Suppressor macrophage treated with lipopolysaccharide for 4 hours (primary cell): Measurements from ENCODE around the gene PTPRZ1.

Experiments
- DNase-seq: peaks from one replicate; pipeline ENCODE4 v3.0.0-alpha.2; 2020

PTPRZ1 gene

DNA sequence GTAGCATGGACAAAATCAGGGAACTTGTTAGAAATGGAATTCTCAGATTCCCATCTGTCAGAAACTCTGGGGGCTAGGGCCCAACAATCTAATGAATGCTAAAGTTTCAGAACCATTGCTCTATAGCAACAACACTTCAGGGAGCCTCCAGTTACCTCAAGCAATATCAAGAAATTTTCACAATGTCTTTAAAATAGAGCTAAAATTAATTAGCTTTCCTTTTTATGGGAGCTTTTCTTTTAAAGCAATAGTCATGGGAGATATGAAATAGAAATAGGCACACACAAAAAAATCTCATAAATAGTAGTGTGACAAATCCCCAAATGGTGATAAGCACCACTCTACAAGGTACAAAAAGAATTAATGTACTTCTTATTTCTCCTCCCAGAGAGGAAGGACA, 190.2 kb downstream of the PTPRZ1 start:
- DNase-seq = no peak

DNA sequence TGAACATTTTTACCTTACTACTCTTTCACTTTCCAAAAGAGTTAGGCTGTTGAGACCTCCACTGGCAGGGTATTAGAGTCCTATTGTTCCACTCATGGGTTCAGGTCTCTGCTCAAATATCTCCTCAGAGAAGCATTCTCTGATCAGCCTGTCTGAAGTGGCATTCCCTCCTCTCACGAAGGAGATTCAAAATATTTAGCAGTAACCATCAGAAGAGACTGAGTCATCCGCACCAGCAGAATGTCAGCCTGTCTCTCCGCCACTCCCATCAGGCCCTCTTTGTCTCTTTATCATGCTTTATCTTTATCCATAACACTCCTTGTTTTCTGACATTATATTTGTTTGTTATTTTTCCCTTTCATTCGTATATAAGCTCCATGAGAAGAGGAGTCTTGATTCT, 192.0 kb downstream of the PTPRZ1 start:
- no peak for DNase-seq

GRCh38 chr7:122067077-122067476, 194.1 kb downstream of the PTPRZ1 start:
- DNase-seq = no peak

DNA sequence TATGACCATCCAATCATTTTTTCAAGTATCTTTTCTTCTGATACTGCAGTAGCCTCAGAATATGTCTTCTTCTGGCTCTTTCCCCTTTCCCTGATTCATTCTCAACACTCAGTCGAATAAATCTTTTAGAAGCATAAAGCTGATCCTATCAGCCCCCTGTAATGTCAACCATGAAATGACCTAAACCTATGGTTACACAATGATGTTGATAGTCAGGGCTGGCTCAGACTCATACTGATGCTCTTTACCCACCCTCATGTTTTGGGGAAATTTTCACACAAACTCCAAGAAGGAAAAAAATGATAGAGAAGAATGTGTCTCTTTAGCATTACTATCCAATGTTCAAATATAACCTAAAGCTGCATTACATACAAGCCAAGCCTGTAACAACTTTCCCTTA, 195.1 kb downstream of the PTPRZ1 start:
- no peak for DNase-seq

- DNase-seq = no peak
Measured at GRCh38 chr7:122068999-122069398, 196.0 kb downstream of the PTPRZ1 start.

GRCh38 chr7:122070062-122070461, 197.1 kb downstream of the PTPRZ1 start:
- no peak for DNase-seq

GRCh38 chr7:122070834-122071233, 197.9 kb downstream of the PTPRZ1 start:
- DNase-seq = no peak

DNA sequence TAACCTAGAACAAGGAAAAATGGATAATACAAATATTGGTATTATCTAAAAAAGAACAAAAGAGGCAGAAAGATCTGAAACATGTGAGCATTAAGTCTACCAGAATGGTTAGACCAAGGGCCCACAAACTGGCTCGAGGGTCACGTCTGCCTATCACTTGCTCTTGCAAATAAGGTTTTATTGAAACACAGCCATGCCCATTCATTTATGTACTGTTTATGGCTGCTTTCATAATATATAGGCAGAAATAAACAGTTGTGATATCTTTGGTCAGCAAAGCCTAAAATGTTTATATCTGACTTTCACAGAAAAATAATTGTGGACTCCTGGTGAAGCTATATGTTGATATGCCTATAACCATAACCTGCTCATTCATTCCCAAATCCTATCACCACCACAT, 199.3 kb downstream of the PTPRZ1 start:
- DNase-seq = no peak

GRCh38 chr7:122072924-122073599, 200.1 kb downstream of the PTPRZ1 start:
- DNase-seq = no peak

DNA sequence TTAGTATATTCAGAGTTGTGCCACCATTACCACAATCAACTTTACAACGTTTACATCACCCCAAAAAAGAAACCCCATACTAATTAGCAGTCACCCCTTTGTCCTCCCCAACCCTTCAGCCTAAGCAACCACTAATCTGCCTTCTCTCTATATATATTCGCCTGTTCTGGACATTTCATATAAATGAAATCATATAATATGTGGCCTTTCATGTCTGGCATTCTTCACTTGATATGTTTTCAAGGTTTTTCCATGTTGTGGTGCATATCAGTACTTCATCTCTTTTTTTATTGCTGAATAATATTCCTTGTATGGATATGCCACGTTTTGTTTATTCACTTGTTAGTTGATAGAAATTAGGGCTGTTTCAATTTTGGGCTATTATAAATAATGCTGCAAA, 200.7 kb downstream of the PTPRZ1 start:
- DNase-seq = no peak

DNA sequence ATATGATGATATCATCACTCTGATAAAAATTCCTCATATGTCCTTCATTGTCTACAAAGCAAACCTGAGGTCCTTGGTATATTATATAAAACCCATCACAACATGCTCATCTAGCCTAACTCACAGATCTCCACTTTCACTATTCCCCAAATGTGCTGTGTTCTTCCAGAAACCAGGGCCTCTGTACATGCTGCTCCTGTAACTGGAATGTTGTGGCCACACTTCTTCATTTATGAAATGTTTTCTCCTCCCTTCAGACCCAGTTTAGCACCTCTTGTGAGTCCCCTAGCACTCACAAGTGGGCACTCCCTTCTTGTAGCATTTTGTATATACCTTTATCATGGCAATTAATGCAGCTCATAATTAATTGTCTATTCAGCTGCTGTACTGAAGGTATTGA, 209.2 kb downstream of the PTPRZ1 start:
- DNase-seq = no peak

DNA sequence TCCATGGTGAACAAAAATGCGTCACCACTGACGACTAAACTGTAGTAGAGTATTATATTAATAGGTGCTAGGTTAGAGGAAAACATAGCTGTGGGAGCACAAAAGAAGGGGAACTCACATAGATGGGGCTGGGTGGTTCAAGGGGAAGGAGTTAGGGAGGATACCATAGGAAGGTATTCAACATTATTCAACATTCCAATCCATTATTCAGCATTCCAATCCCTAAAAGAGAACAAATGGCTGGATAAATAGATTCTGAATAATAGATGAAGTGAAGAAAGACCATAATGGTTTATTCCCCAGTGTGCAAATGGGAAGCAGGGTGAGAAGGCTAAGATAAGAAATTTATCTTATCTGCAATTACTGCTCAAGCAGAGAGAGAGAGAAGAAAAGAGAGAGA, 209.7 kb downstream of the PTPRZ1 start:
- DNase-seq = no peak

GRCh38 chr7:122092964-122093797, 220.2 kb downstream of the PTPRZ1 start:
- peak; percentile 76 for DNase-seq

DNA sequence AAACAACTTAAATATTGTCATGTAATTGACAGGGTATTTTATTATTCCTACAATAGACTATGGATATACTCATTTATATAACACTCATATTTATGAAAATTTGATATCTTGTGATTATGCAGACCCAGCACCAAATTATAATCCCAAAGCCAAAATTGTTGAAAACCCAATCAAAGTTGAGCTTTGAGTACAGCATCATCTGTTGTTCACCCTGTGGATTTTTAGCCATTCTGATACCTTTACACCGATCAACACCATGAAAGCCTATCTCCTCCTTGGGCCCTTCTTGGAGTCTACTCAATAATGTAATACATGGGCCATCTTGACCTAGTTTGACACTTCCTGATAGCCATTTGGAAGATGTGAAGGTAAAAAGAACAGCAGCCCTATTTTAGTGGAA, 221.6 kb downstream of the PTPRZ1 start:
- DNase-seq = no peak

DNA sequence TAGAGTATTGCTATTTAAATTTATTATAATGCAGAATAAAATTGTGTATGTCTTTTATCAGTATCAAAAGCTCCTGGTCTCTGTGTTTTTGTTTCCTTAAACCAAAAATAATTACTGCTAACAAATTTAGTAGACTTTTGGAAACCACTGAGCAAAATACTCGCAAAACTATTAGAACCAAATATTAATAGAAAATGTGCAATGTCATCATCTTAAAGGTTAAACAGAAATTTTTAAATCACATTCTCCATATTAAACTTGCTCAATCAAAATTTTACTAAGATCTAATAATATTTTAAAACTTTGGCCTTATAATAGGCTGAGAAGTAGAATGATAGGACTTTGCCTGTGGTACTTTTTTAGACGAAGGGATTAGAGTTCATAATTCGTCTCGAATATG, 222.7 kb downstream of the PTPRZ1 start:
- no peak for DNase-seq

DNA sequence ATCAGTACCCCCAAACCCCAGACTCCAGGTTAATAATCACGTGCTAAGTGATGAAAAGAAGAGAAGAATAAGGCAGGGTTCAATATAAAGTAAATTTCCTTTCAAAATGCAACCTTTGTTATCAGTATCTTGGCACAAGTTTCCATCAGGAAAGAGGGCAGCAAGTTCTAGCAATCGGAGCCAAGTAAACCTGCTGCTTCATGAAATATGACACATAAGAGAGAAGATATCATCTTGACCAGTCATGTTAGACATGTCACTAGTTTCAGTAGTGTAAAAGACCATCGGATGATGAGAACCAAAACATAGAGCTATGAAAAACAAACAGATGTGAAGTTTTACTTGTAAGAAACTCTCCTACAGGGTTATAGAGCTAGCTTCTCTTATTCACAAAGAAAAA, 227.1 kb downstream of the PTPRZ1 start:
- no peak for DNase-seq

DNA sequence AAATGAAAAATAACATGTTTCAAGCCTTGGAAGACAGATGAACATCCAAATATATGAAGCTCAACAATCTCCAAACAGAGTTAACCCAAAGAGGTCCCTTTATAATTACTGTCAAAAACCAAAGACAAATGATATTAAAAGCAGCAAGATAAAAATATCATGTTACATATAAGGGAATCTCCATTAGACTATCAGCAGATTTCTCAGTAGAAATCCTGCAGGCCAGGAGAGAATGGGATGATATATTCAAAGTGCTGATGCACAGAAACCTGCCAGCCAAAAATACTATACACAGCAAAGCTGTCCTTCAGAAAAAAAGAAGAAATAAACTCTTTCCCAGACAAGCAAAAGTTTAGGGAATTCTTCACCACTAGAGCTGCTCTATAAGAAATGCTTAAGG, 230.1 kb downstream of the PTPRZ1 start:
- DNase-seq = no peak
